ENCODE measurements around the gene OR10G3. TPM values are rescaled to one million over a fixed set of nuclear protein-coding genes. Genes with fewer than 3 reads are reported as not detected.

OR10G3 gene
- total RNA-seq, 3 donors from 2014 or later: not detected

GRCh38 chr14:21543963-21544362, 35.9 kb downstream of the OR10G3 start:
- no peak for DNase-seq
- ATAC-seq: no peak
- H3K4me3 Mint-ChIP-seq: no peak overlapping the region
- H3K9me3 Mint-ChIP-seq: no peaks in the 10 kb centered on the region
- H3K27me3 Mint-ChIP-seq (ENCODE audit: low read depth): peaks cover 16% of the 10 kb centered on the region
- no peaks in the 10 kb centered on the region for H3K4me1 Mint-ChIP-seq (ENCODE audit: low read depth)
- no peaks in the 10 kb centered on the region for H3K36me3 Mint-ChIP-seq (ENCODE audit: insufficient read depth)

- Mint-ChIP-seq H3K27me3 (ENCODE audit: low read depth) (peaks cover 20% of the 10 kb centered on the region), H3K9me3 (no peaks in the 10 kb centered on the region), H3K36me3 (ENCODE audit: insufficient read depth) (no peaks in the 10 kb centered on the region), H3K4me3 (no peak overlapping the region), H3K4me1 (ENCODE audit: low read depth) (no peaks in the 10 kb centered on the region)
- DNase-seq (no peak), ATAC-seq (no peak)
Observed at GRCh38 chr14:21543521-21543960, 36.3 kb downstream of the OR10G3 start.

- ATAC-seq: no peak
- no peaks in the 10 kb centered on the region for H3K36me3 Mint-ChIP-seq (ENCODE audit: insufficient read depth)
- no peaks in the 10 kb centered on the region for H3K9me3 Mint-ChIP-seq
- DNase-seq: no peak
- peaks cover 5% of the 10 kb centered on the region for H3K4me1 Mint-ChIP-seq (ENCODE audit: low read depth)
- peaks cover 36% of the 10 kb centered on the region for H3K27me3 Mint-ChIP-seq (ENCODE audit: low read depth)
- no peak overlapping the region for H3K4me3 Mint-ChIP-seq
Observed at GRCh38 chr14:21541413-21542074, 38.3 kb downstream of the OR10G3 start.

- Mint-ChIP-seq H3K4me1 (ENCODE audit: low read depth) (peaks cover 5% of the 10 kb centered on the region), H3K9me3 (no peaks in the 10 kb centered on the region), H3K27me3 (ENCODE audit: low read depth) (peaks cover 54% of the 10 kb centered on the region), H3K4me3 (no peak overlapping the region), H3K36me3 (ENCODE audit: insufficient read depth) (no peaks in the 10 kb centered on the region)
- DNase-seq (no peak), ATAC-seq (no peak)
Observed at GRCh38 chr14:21539189-21539940, 40.5 kb downstream of the OR10G3 start.

- no peak for DNase-seq
- Mint-ChIP-seq H3K36me3 (ENCODE audit: insufficient read depth) (no peaks in the 10 kb centered on the region), H3K4me1 (ENCODE audit: low read depth) (peaks cover 5% of the 10 kb centered on the region), H3K9me3 (no peaks in the 10 kb centered on the region), H3K4me3 (no peak overlapping the region), H3K27me3 (ENCODE audit: low read depth) (peaks cover 53% of the 10 kb centered on the region)
- ATAC-seq: no peak
Observed at GRCh38 chr14:21537090-21537424, 42.8 kb downstream of the OR10G3 start.

GRCh38 chr14:21536418-21537089, 43.3 kb downstream of the OR10G3 start:
- Mint-ChIP-seq H3K4me3 (no peak overlapping the region), H3K4me1 (ENCODE audit: low read depth) (peaks cover 5% of the 10 kb centered on the region), H3K36me3 (ENCODE audit: insufficient read depth) (no peaks in the 10 kb centered on the region), H3K9me3 (no peaks in the 10 kb centered on the region), H3K27me3 (ENCODE audit: low read depth) (peaks cover 49% of the 10 kb centered on the region)
- no peak for DNase-seq
- ATAC-seq: no peak

GRCh38 chr14:21535545-21536417, 44.1 kb downstream of the OR10G3 start:
- no peak for DNase-seq
- H3K27me3 Mint-ChIP-seq (ENCODE audit: low read depth): peaks cover 49% of the 10 kb centered on the region

GRCh38 chr14:21534576-21534975, 45.3 kb downstream of the OR10G3 start:
- H3K27me3 Mint-ChIP-seq (ENCODE audit: low read depth): peaks cover 46% of the 10 kb centered on the region
- no peaks in the 10 kb centered on the region for H3K36me3 Mint-ChIP-seq (ENCODE audit: insufficient read depth)
- ATAC-seq: no peak
- DNase-seq: no peak
- H3K4me1 Mint-ChIP-seq (ENCODE audit: low read depth): peaks cover 5% of the 10 kb centered on the region
- no peak overlapping the region for H3K4me3 Mint-ChIP-seq
- H3K9me3 Mint-ChIP-seq: no peaks in the 10 kb centered on the region

More at GRCh38 chr14:21535545-21536417, 44.1 kb downstream of the OR10G3 start:
- no peak for ATAC-seq
- peaks cover 5% of the 10 kb centered on the region for H3K4me1 Mint-ChIP-seq (ENCODE audit: low read depth)
- H3K36me3 Mint-ChIP-seq (ENCODE audit: insufficient read depth): no peaks in the 10 kb centered on the region
- no peak overlapping the region for H3K4me3 Mint-ChIP-seq
- H3K9me3 Mint-ChIP-seq: no peaks in the 10 kb centered on the region

GRCh38 chr14:21533294-21533693, 46.6 kb downstream of the OR10G3 start:
- Mint-ChIP-seq H3K4me1 (ENCODE audit: low read depth) (peaks cover 5% of the 10 kb centered on the region), H3K9me3 (no peaks in the 10 kb centered on the region), H3K27me3 (ENCODE audit: low read depth) (peaks cover 33% of the 10 kb centered on the region), H3K4me3 (no peak overlapping the region), H3K36me3 (ENCODE audit: insufficient read depth) (no peaks in the 10 kb centered on the region)
- ATAC-seq (no peak), DNase-seq (no peak)

- Mint-ChIP-seq H3K27me3 (ENCODE audit: low read depth) (peaks cover 3% of the 10 kb centered on the region), H3K9me3 (no peaks in the 10 kb centered on the region), H3K4me3 (no peak overlapping the region), H3K4me1 (ENCODE audit: low read depth) (peaks cover 14% of the 10 kb centered on the region), H3K36me3 (ENCODE audit: insufficient read depth) (no peaks in the 10 kb centered on the region)
- no peak for ATAC-seq
- no peak for DNase-seq
Observed at GRCh38 chr14:21529515-21529914, 50.4 kb downstream of the OR10G3 start.

GRCh38 chr14:21528381-21529348, 51.2 kb downstream of the OR10G3 start:
- no peak for DNase-seq
- Mint-ChIP-seq H3K4me1 (ENCODE audit: low read depth) (peaks cover 14% of the 10 kb centered on the region), H3K4me3 (no peak overlapping the region), H3K27me3 (ENCODE audit: low read depth) (no peaks in the 10 kb centered on the region), H3K9me3 (no peaks in the 10 kb centered on the region), H3K36me3 (ENCODE audit: insufficient read depth) (no peaks in the 10 kb centered on the region)
- no peak for ATAC-seq

GRCh38 chr14:21527318-21527679, 52.6 kb downstream of the OR10G3 start:
- H3K9me3 Mint-ChIP-seq: no peaks in the 10 kb centered on the region
- ATAC-seq (no peak), DNase-seq (no peak)
- H3K4me3 Mint-ChIP-seq: peak overlapping the region; percentile 78
- no peaks in the 10 kb centered on the region for H3K27me3 Mint-ChIP-seq (ENCODE audit: low read depth)
- H3K36me3 Mint-ChIP-seq (ENCODE audit: insufficient read depth): no peaks in the 10 kb centered on the region
- H3K4me1 Mint-ChIP-seq (ENCODE audit: low read depth): peaks cover 14% of the 10 kb centered on the region

- no peaks in the 10 kb centered on the region for H3K36me3 Mint-ChIP-seq (ENCODE audit: insufficient read depth)
- no peaks in the 10 kb centered on the region for H3K9me3 Mint-ChIP-seq
- no peaks in the 10 kb centered on the region for H3K27me3 Mint-ChIP-seq (ENCODE audit: low read depth)
- peak overlapping the region; percentile 78 for H3K4me3 Mint-ChIP-seq
- DNase-seq: no peak
- H3K4me1 Mint-ChIP-seq (ENCODE audit: low read depth): peaks cover 14% of the 10 kb centered on the region
- ATAC-seq: peak in 1 of 2 donors; percentile 2
Observed at GRCh38 chr14:21526672-21527317, 53.1 kb downstream of the OR10G3 start.

All from activated T-cell treated with anti-CD3 and anti-CD28 coated beads, Interleukin-2, amount 50 U/mL, for 4 hours (primary cell).